GM23248 (cell line): ENCODE results near the gene MRAS. TPM values are rescaled to one million over a fixed set of nuclear protein-coding genes. Genes with fewer than 3 reads are reported as not detected.

ENCODE experiments used
- DNase-seq: peaks from one replicate; pipeline ENCODE4 v3.0.0-alpha.2; 2015
- H2AFZ ChIP-seq: fragments of 200-600 bp; sonication (generic); 2 replicates; pipeline ENCODE4 v1.6.1; 2016; ENCODE audit warnings: antibody characterized with exemption
- H3F3A ChIP-seq: fragments of 200-600 bp; sonication (generic); 2 replicates; pipeline ENCODE4 v1.6.1; 2016; ENCODE audit warnings: mild to moderate bottlenecking, antibody characterized with exemption, mixed run types; ENCODE audit not compliant: insufficient read depth
- H3K27ac ChIP-seq: fragments of 200-600 bp; sonication (generic); 2 replicates; pipeline ENCODE4 v1.5.1; 2016; ENCODE audit warnings: mild to moderate bottlenecking
- H3K27me3 ChIP-seq: fragments of 200-600 bp; sonication (generic); replicated peaks from 2 replicates; pipeline ENCODE4 v1.6.1; 2016; ENCODE audit warnings: mild to moderate bottlenecking; ENCODE audit not compliant: insufficient read depth
- H3K36me3 ChIP-seq: fragments of 200-600 bp; sonication (generic); 2 replicates; pipeline ENCODE4 v1.6.1; 2016; ENCODE audit warnings: low read depth, mild to moderate bottlenecking
- H3K4me1 ChIP-seq: fragments of 200-600 bp; sonication (generic); 2 replicates; pipeline ENCODE4 v1.6.1; 2016; ENCODE audit warnings: mild to moderate bottlenecking; ENCODE audit not compliant: insufficient read depth
- H3K4me2 ChIP-seq: fragments of 200-600 bp; sonication (generic); one replicate; pipeline ENCODE4 v1.6.1; 2016; ENCODE audit warnings: mild to moderate bottlenecking; ENCODE audit not compliant: unreplicated experiment
- H3K4me3 ChIP-seq: fragments of 200-600 bp; sonication (generic); 2 replicates; pipeline ENCODE4 v1.5.1; 2016; ENCODE audit warnings: mild to moderate bottlenecking
- H3K79me2 ChIP-seq: fragments of 200-600 bp; sonication (generic); 2 replicates; pipeline ENCODE4 v1.6.1; 2016; ENCODE audit warnings: mild to moderate bottlenecking; ENCODE audit not compliant: insufficient read depth
- H3K9ac ChIP-seq: fragments of 200-600 bp; sonication (generic); 2 replicates; pipeline ENCODE4 v1.6.1; 2016; ENCODE audit warnings: mild to moderate bottlenecking
- H3K9me2 ChIP-seq: fragments of 200-600 bp; sonication (generic); 2 replicates; pipeline ENCODE4 v1.6.1; 2016; ENCODE audit warnings: mixed run types, mild to moderate bottlenecking, moderate library complexity; ENCODE audit not compliant: insufficient read depth
- H3K9me3 ChIP-seq: fragments of 200-600 bp; sonication (generic); one replicate; pipeline ENCODE4 v1.6.1; 2017; ENCODE audit warnings: low read depth
- H4K20me1 ChIP-seq: fragments of 200-600 bp; sonication (generic); 2 replicates; pipeline ENCODE4 v1.6.0; 2016; ENCODE audit not compliant: insufficient read depth
- EZH2 ChIP-seq: fragments of 200-600 bp; sonication (generic); IDR thresholded peaks from 2 replicates; pipeline ENCODE4 v1.6.1; 2018; ENCODE audit warnings: antibody characterized with exemption, mild to moderate bottlenecking; ENCODE audit not compliant: insufficient read depth, poor library complexity, severe bottlenecking
- EZH2phosphoT487 ChIP-seq: fragments of 200-600 bp; sonication (generic); IDR thresholded peaks from 2 replicates; pipeline ENCODE4 v1.6.1; 2018; ENCODE audit warnings: antibody characterized with exemption, moderate library complexity, mild to moderate bottlenecking, low read depth; ENCODE audit not compliant: insufficient read depth
- WGBS, 2 experiments: methylation state at CpG; one replicate each; pipeline ENCODE4 v1.1.6; 2015 to 2017; ENCODE audit warnings: low lambda C conversion rate in 2 of 2, low coverage in 1 of 2; ENCODE audit errors: missing lambda C conversion rate in 2 of 2; 5-methylcytosine and 5-hydroxymethylcytosine counted together
- in situ Hi-C: fragments of 300-500 bp; cut with MboI; formaldehyde crosslinking; loops from 2 replicates; pipeline ENCODE4 v1.15.0; 2020
- polyA plus RNA-seq: library from polyadenylated mRNA; unstranded; fragments of >200 nt; fragmentation: Nextera tagmentation; extraction: Ambion mirVana; gene quantifications from 2 replicates; pipeline ENCODE4 v1.2.1, GENCODE V29; 2016
- total RNA-seq: library from RNA; depleted of rRNA; stranded (reverse); fragments of >200 nt; shearing (Covaris generic); gene quantifications from 2 replicates; pipeline ENCODE4 v1.2.3, GENCODE V29; 2014

MRAS gene
- total and polyA plus RNA-seq, 2 experiments from 2014 or later: 54.9 to 65.1 TPM

DNA sequence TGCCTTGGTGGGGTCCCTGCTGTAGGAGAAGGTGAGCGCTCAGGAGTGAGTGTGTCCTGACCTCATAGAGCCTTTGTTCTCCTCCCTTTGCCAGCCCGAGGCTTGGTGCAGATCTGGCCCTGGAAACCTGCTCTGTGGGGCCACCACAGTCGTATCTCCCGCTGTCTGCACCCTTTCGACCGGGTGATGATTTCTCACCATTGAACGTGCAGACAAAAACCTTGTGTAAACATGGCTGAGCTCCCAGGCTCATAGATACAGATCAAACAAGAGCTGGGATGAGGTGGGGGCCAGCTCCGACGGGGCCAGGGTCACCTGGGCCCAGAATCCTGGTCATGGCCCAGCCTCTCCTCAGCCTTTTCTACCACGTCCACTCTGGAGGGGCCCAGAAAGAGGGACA lies 51.4 kb downstream of the MRAS start:
- H3K36me3 ChIP-seq: peaks cover 23% of the 10 kb centered on the region; the same call in 1 of the 2 replicates
- H3K79me2 ChIP-seq: peaks cover 20% of the 10 kb centered on the region
- H4K20me1 ChIP-seq: no peaks in the 10 kb centered on the region
- no peaks in the 10 kb centered on the region for H3K9me3 ChIP-seq
- H3K27me3 ChIP-seq: no peaks in the 10 kb centered on the region
- H3K9ac ChIP-seq: no peak overlapping the region
- in situ Hi-C loops: no loop called here
- H3K4me2 ChIP-seq: no peak overlapping the region
- WGBS, 2 experiments: 85 to 90% methylated on average over 10 of the region's 10 CpGs
- H3K9me2 ChIP-seq: no peaks in the 10 kb centered on the region
- H3K4me1 ChIP-seq: no peaks in the 10 kb centered on the region
- H3F3A ChIP-seq: no peaks in the 10 kb centered on the region
- TF ChIP-seq EZH2phosphoT487: no peak
- no peak for TF ChIP-seq EZH2
- no peak overlapping the region for H2AFZ ChIP-seq
- DNase-seq: no peak
- H3K27ac ChIP-seq: no peak overlapping the region
- H3K4me3 ChIP-seq: no peak overlapping the region

DNA sequence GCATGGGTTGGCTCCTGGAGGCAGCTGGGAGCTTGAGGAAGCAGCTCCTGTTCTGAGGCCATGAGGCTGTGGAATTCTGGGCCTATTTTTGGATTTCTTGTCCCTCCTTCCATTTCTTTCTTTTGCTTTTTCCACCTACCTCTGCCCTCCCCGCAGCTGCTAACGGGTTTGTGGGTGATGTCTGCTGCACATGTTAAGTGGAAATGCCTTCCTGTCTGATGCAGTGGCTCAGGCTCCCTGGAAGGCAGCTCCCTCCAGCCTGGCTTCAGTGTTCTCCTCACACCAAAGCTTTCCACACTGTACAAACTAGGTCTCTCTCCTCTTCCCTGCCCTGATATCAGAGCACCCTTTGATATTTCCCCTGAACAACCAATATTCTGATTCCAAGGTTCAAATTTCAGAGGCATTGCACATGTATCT lies 52.3 kb downstream of the MRAS start:
- Histone ChIP-seq H3K27me3 (no peaks in the 10 kb centered on the region), H3K4me1 (no peaks in the 10 kb centered on the region), H3K79me2 (peaks cover 11% of the 10 kb centered on the region), H3F3A (no peaks in the 10 kb centered on the region), H2AFZ (no peak overlapping the region), H3K9me2 (no peaks in the 10 kb centered on the region), H4K20me1 (no peaks in the 10 kb centered on the region), H3K9ac (no peak overlapping the region), H3K4me2 (no peak overlapping the region), H3K9me3 (no peaks in the 10 kb centered on the region), H3K4me3 (no peak overlapping the region), H3K27ac (no peak overlapping the region), H3K36me3 (peaks cover 23% of the 10 kb centered on the region; the same call in 1 of the 2 replicates)
- WGBS, 2 experiments: 71 to 77% methylated on average over 2 of the region's 2 CpGs
- DNase-seq: no peak
- in situ Hi-C loops: no loop called here
- no peak for TF ChIP-seq EZH2
- no peak for TF ChIP-seq EZH2phosphoT487

DNA sequence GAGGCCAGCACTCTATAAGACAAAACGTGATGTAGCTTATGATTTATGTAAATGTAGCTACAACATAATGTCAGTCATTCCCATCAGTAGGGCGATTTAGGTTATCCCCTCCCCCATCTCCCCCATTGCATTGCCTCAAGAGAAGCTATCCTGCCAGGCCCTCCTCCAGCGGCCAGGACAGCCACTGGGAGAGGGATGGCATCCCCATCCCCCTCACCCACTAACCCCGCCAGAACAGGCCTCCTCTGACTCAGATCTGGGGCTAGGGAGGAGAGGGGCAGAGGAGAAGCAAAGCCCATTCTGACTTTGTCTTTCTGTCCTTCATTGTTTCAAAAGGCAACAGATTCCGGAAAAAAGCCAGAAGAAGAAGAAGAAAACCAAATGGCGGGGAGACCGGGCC lies 53.5 kb downstream of the MRAS start:
- in situ Hi-C loops: no loop called here
- 93 to 98% methylated on average over 7 of the region's 7 CpGs for WGBS, 2 experiments
- H3K4me3 ChIP-seq: no peak overlapping the region
- H3F3A ChIP-seq: no peaks in the 10 kb centered on the region
- no peaks in the 10 kb centered on the region for H4K20me1 ChIP-seq
- no peaks in the 10 kb centered on the region for H3K27me3 ChIP-seq
- no peak for DNase-seq
- no peaks in the 10 kb centered on the region for H3K9me3 ChIP-seq
- TF ChIP-seq EZH2 (no peak), EZH2phosphoT487 (no peak)
- H3K36me3 ChIP-seq: peaks cover 23% of the 10 kb centered on the region; the same call in 1 of the 2 replicates
- H2AFZ ChIP-seq: no peak overlapping the region
- no peaks in the 10 kb centered on the region for H3K9me2 ChIP-seq
- no peak overlapping the region for H3K27ac ChIP-seq
- no peak overlapping the region for H3K9ac ChIP-seq
- no peak overlapping the region for H3K4me2 ChIP-seq
- 0 out of 2 replicates have a peak, but pooled peaks cover 1% of the 10 kb centered on the region for H3K79me2 ChIP-seq
- no peaks in the 10 kb centered on the region for H3K4me1 ChIP-seq

DNA sequence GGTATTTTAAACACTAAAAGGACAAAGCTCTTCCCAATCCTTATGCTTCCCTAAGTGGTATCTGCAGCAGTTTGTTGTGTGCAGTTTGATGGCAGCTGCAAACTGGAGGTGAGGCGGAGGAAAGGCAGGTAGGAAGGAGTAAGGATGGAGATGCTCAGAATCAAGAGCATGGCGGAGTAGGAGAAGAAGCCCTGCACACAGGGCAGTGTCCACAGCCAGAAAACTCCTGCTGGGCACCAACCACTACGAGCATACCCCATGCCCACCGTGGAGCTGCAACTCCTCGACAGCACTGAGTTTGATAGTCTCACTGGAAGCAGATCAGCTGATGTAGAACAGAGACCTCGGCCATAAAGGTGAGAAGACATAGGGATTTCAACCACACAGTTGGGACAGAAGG lies 55.7 kb downstream of the MRAS start:
- in situ Hi-C loops: no loop called here
- peaks cover 23% of the 10 kb centered on the region; the same call in 1 of the 2 replicates for H3K36me3 ChIP-seq
- H2AFZ ChIP-seq: no peak overlapping the region
- DNase-seq: no peak
- no peaks in the 10 kb centered on the region for H4K20me1 ChIP-seq
- H3K27me3 ChIP-seq: no peaks in the 10 kb centered on the region
- H3K9me3 ChIP-seq: no peaks in the 10 kb centered on the region
- H3K27ac ChIP-seq: no peak overlapping the region
- no peak overlapping the region for H3K9ac ChIP-seq
- H3K79me2 ChIP-seq: no peaks in the 10 kb centered on the region
- peaks cover 22% of the 10 kb centered on the region for H3F3A ChIP-seq
- H3K4me3 ChIP-seq: no peak overlapping the region
- H3K4me2 ChIP-seq: no peak overlapping the region
- no peaks in the 10 kb centered on the region for H3K9me2 ChIP-seq
- TF ChIP-seq EZH2phosphoT487: no peak
- TF ChIP-seq EZH2: no peak
- WGBS, 2 experiments: 94 to 100% methylated on average over 6 of the region's 6 CpGs
- peaks cover 4% of the 10 kb centered on the region for H3K4me1 ChIP-seq

DNA sequence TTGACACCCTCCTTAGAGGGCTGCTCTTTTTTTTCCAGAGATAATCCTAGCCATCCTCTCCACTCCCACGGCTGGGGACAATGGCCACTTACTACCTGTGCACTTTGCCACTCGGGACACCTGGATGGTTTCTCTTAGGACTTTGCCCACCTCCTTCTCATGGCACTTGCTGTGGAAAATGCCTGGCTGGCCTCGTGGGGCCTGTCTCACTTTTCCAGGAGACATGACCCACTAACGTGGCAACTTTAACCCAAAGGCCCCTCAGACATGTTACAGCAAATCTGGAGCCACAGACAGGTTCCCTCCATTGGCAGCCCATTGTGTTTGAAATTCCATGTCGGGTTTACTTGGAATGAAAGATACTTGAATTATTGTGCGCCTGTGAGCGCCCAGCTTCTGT lies 56.6 kb downstream of the MRAS start:
- 79 to 80% methylated on average over 7 of the region's 7 CpGs for WGBS, 2 experiments
- H3K4me3 ChIP-seq: no peak overlapping the region
- no peak for TF ChIP-seq EZH2phosphoT487
- TF ChIP-seq EZH2: no peak
- H3K9me3 ChIP-seq: no peaks in the 10 kb centered on the region
- H3K9me2 ChIP-seq: no peaks in the 10 kb centered on the region
- peaks cover 10% of the 10 kb centered on the region for H3K4me1 ChIP-seq
- H4K20me1 ChIP-seq: no peaks in the 10 kb centered on the region
- peaks cover 23% of the 10 kb centered on the region; the same call in 1 of the 2 replicates for H3K36me3 ChIP-seq
- in situ Hi-C loops: no loop called here
- H3K79me2 ChIP-seq: no peaks in the 10 kb centered on the region
- DNase-seq: no peak
- no peak overlapping the region for H3K9ac ChIP-seq
- no peaks in the 10 kb centered on the region for H3K27me3 ChIP-seq
- H3F3A ChIP-seq: peaks cover 26% of the 10 kb centered on the region
- no peak overlapping the region for H3K4me2 ChIP-seq
- H2AFZ ChIP-seq: no peak overlapping the region
- no peak overlapping the region for H3K27ac ChIP-seq
